T-helper 2 cell treated with Interferon-gamma antibody and Interleukin-4, amounts not matched to agents 5 μg/mL and 100 μg/mL, for 36 hours (primary cell): ENCODE data around the gene SEC14L5.

Experiments used
- DNase-seq: peaks from one replicate; pipeline ENCODE4 v3.0.0; 2021; ENCODE audit warnings: low spot score
- H3K27ac Mint-ChIP-seq: one replicate; pipeline ENCODE4 v1.8.0; 2021; ENCODE audit warnings: mild to moderate bottlenecking, mixed read lengths
- H3K27me3 Mint-ChIP-seq: one replicate; pipeline ENCODE4 v1.8.0; 2021; ENCODE audit warnings: low read depth, mixed read lengths
- H3K36me3 Mint-ChIP-seq: one replicate; pipeline ENCODE4 v1.8.0; 2021; ENCODE audit warnings: low read depth, mixed read lengths
- H3K4me1 Mint-ChIP-seq: one replicate; pipeline ENCODE4 v1.8.0; 2021; ENCODE audit warnings: low read depth, mixed read lengths
- H3K4me3 Mint-ChIP-seq: one replicate; pipeline ENCODE4 v1.8.0; 2022; ENCODE audit warnings: mild to moderate bottlenecking, moderate library complexity, mixed read lengths
- H3K9me3 Mint-ChIP-seq: one replicate; pipeline ENCODE4 v1.8.0; 2021; ENCODE audit warnings: mixed read lengths

The SEC14L5 gene

DNA sequence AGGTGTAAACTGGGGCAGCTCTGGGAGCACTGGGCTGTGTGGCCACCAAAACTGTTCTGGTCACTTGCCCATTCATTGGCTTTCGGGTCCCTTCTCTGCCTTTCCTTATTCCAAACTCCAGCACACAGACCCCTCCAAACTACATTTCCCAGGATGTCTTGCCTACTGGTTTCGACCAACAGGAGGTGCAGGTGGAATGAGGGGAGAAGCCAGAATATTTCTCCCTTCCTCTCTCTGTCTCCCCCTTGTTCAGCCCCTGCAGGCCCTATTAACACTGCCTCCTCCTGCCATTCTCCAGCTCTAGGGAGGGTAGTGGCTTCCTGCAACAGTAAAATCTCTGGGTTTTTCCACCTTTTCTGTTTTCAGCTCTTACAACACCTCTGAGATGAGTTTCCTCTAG is 88.8 kb downstream of the SEC14L5 start:
- H3K4me3 Mint-ChIP-seq, result no peak overlapping the region
- H3K9me3 Mint-ChIP-seq, result no peaks in the 10 kb centered on the region
- no peaks in the 10 kb centered on the region for H3K4me1 Mint-ChIP-seq
- no peaks in the 10 kb centered on the region for H3K36me3 Mint-ChIP-seq
- peaks cover 10% of the 10 kb centered on the region for H3K27me3 Mint-ChIP-seq
- no peak for DNase-seq
- no peak overlapping the region for H3K27ac Mint-ChIP-seq

DNA sequence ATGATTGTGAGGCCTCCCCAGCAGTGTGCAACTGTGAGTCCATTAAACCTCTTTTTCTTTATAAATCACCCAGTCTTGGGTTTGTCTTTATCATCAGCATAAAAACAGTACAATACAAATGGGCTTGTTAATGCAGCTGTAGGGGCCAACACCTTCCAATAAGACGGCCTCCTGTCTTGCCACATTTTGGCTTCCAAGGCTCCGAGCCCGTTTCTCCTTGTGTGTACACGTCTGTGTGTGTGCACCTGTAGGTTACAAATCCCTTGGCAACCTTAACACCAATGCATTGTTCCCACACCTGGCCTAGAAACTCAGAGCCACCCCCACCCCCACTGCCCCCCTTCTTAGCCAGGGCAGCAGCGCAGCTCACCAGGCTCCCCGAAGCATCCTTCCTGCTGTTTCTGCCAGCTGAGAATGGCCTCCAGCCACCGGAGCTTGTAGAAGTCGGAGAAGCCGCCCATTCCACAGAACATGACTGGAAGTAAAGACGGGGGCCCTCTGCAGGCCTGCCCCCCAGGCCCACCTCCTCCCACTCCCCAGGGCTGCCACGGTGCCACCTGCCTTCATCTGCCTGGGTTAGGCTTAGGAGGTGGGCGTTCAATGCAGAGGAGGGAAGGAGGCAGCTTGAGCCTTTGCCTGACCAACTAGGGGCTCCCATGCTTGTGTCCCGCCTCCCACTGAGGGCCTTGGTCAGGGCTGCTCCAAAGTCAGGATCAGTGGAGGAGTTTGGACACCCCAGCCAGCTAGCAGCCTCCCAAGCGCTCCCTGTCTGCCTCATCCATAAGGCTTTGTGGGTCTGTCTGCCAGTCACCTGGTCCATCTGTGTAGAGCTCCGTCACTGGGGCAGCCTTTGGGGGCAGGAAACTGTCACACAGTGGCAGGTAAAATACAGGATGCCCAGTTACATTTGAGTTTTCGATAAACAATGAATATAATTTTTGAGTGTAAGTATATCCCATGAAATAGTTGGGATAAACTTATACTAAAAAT is 97.0 kb downstream of the SEC14L5 start:
- Mint-ChIP-seq H3K27ac (no peak overlapping the region), H3K27me3 (peaks cover 3% of the 10 kb centered on the region), H3K4me1 (no peaks in the 10 kb centered on the region), H3K4me3 (no peak overlapping the region), H3K36me3 (no peaks in the 10 kb centered on the region), H3K9me3 (no peaks in the 10 kb centered on the region)
- DNase-seq, result no peak

DNA sequence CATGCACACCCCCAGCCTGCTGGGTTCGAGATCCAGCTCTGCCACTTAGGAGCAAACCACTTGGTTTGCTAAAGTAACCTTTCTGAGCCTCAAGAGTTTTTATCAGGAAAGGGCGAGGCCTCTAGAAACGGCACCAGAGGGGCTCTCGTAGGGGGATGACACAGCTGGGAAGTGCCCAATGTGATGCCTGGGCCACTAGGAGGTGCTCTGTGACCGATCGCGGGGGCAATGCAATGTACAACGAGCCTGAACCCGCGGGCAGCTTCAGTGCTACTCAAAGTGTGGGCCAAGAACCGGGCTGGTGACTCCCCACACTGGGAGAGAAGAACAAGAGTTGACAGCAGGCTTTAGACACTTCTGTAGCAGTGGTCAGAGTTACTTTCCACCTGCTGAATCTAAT is 98.2 kb downstream of the SEC14L5 start:
- peak; percentile 32 for DNase-seq
- no peaks in the 10 kb centered on the region for H3K36me3 Mint-ChIP-seq
- no peak overlapping the region for H3K4me3 Mint-ChIP-seq
- H3K27me3 Mint-ChIP-seq, result no peaks in the 10 kb centered on the region
- H3K27ac Mint-ChIP-seq, result no peak overlapping the region
- no peaks in the 10 kb centered on the region for H3K9me3 Mint-ChIP-seq
- H3K4me1 Mint-ChIP-seq, result no peaks in the 10 kb centered on the region

DNA sequence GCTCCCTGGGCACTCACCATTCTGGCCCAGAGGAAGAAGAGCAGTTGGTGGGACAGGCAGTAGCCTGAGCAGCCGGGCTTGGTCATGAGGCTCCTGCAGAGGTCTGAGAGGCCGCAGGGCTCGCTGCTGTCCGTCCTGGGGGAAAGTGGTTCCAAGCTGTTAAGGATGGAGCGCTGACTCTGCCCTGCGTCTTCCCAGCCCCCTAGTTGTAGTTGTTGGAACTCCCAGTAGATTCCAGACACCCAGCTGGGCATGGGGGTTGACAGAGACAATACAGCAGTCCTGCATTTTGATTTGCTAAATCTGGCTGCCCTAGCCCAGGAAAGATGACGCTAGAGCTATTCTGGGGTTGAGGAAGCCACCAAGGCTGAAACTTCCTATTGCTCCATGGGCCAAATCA is 100.3 kb downstream of the SEC14L5 start:
- Mint-ChIP-seq H3K4me3 (no peak overlapping the region), H3K27me3 (no peaks in the 10 kb centered on the region), H3K4me1 (no peaks in the 10 kb centered on the region), H3K9me3 (no peaks in the 10 kb centered on the region), H3K27ac (no peak overlapping the region), H3K36me3 (no peaks in the 10 kb centered on the region)
- no peak for DNase-seq

DNA sequence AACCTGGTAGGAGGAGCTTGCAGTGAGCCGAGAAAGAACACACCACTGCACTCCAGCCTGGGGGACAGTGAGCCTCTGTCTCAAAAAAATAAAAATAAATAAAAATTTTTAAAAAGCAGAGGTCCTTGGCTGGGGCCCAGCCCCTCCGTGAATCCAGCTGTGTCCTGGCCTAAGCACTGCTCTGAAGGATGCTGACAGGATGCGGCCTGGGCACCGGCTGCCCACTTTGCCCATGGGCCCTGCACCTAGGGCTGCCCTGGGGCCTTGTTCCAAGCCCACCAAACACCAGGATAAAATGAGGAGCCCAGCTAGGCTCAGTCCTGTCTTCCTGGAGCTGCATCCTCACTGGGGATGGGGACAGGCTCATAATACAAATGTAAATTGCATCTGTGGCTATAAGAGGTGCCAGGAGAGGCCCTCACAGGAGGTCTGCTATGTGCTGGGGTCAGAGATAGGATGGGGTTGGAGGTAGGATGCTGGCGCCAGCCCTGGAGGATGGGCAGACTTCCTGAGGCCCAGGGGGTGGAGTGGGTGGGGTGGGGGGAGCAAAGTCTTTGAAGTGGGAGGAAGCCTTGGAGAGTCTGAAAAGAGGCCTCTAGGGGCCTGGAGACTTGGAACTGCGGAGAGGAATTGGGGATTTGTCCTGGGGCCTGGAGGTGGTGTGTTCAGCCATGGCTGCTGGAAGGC is 101.4 kb downstream of the SEC14L5 start:
- no peak for DNase-seq
- no peaks in the 10 kb centered on the region for H3K4me1 Mint-ChIP-seq
- no peak overlapping the region for H3K4me3 Mint-ChIP-seq
- H3K27ac Mint-ChIP-seq, result no peak overlapping the region
- no peaks in the 10 kb centered on the region for H3K36me3 Mint-ChIP-seq
- H3K9me3 Mint-ChIP-seq, result no peaks in the 10 kb centered on the region
- no peaks in the 10 kb centered on the region for H3K27me3 Mint-ChIP-seq

DNA sequence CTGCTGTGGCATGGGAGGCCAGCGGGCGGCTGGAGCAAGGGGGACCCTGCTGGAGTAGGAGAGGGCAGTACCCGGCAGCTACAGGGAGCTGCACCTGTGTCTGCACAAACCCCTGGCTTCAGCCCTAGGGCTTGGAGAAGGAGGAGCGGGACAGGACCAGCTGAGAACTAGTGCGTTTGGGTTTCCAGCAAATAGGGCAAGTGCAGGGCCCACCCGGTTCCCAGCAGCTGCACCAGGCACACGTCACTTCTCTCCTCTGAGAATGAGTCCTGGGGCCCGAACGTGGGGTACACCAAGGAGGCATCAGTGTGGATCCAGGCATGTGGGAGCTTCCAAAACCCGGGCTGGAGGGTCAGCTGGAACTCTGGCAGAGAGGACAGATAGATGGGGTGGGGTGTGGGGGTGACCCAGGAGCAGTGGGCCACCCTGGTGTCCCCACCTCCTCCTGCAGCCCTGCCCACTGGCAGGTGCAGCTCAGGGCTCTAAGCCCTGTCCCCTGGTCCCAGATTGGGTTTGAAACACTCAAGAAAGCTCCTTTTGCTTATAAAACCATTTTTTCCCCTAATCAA is 102.0 kb downstream of the SEC14L5 start:
- Mint-ChIP-seq H3K9me3 (no peaks in the 10 kb centered on the region), H3K27ac (no peak overlapping the region)

DNA sequence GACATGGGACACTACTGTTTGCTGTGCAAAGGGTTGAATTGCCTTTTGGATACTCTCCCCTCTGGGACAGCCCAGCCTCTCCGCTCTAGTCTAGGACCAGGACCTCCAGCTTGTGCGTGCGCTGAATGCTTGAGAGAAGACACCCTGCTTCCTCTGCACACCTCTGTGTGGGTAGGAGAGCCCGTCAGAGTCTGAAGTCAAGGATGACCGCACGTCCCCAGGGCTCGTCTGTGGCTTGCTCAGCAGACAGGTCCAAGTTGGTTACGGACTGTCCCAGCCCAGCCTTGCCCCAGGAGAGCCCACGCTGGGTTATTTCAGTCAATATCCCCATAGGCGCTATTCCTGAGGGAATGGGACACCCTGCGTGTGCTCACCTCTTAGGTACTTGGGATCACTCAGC is 103.9 kb downstream of the SEC14L5 start:
- DNase-seq, result no peak
- Mint-ChIP-seq H3K4me3 (no peak overlapping the region), H3K36me3 (no peaks in the 10 kb centered on the region), H3K4me1 (no peaks in the 10 kb centered on the region), H3K27ac (no peak overlapping the region), H3K27me3 (no peaks in the 10 kb centered on the region), H3K9me3 (no peaks in the 10 kb centered on the region)

More for the DNA sequence above, 102.0 kb downstream of the SEC14L5 start:
- Mint-ChIP-seq H3K36me3 (no peaks in the 10 kb centered on the region), H3K4me3 (no peak overlapping the region), H3K4me1 (no peaks in the 10 kb centered on the region), H3K27me3 (no peaks in the 10 kb centered on the region)
- no peak for DNase-seq

DNA sequence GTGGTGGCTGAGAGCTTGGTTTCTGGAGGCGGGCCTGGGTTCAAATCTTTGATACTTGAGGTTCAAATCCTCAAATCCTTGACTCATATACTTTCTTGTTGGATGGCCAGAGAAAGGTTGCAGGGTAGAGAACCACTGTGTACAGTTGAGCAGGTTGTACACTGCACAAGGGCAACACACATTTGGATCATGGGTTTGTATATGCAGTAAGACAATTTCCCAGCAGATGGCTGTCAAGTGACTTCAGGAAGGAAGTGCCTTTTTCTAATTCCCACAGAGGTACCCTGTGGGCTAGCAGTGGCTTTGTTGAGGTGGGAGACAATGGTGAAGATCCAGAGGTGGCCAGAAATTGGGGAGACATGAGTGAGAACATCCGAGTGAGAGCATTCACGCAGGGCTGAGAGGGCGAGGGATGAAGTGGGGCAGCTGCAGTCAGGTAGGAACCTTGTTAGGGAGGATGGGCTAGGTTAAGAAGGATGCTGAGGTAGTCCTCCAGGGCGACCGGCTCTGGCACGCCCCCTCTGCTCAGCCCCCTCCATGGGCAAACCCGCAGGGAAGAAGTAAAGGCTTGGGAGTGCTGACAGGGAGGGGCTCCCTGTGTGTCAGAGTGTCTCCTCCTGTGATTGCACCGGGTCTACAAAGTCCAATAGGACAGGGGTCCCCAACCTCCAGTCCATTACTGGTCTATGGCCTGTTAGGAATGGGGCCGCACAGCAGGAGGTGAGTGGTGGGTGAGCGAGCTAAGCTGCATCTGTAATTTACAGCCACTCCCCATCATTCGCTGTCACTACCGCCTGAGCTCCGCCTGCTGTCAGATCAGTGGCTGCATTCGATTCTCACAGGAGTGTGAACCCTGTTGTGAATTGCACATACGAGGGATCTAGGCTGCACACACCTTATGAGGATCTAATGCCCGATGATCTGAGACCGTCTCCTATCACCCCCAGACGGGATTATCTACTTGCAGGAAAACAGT is 104.9 kb downstream of the SEC14L5 start:
- Mint-ChIP-seq H3K27me3 (no peaks in the 10 kb centered on the region), H3K4me3 (no peak overlapping the region), H3K27ac (no peak overlapping the region), H3K9me3 (no peaks in the 10 kb centered on the region), H3K36me3 (no peaks in the 10 kb centered on the region), H3K4me1 (no peaks in the 10 kb centered on the region)
- DNase-seq, result no peak

DNA sequence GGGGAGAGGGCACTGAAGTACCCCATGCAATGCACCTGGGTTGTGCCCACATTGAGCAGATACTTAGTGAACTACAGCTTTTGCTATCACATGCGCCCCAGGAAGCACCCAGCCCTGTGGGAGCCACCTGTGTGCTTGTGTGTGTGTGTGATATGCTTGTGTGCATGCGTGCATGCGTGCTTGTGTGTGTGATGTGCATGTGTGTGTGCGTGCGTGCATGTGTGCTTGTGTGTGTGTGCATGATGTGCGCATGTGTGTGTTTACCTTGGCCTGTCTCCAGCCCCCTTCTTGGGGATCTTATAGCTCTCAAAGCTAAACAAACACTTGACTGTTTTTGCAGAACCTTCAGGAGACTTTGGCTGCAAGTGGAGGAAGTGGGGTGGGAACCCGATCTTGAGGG is 106.8 kb downstream of the SEC14L5 start:
- Mint-ChIP-seq H3K4me3 (no peak overlapping the region), H3K27me3 (no peaks in the 10 kb centered on the region), H3K27ac (no peak overlapping the region), H3K9me3 (no peaks in the 10 kb centered on the region), H3K4me1 (no peaks in the 10 kb centered on the region), H3K36me3 (no peaks in the 10 kb centered on the region)
- DNase-seq, result no peak

DNA sequence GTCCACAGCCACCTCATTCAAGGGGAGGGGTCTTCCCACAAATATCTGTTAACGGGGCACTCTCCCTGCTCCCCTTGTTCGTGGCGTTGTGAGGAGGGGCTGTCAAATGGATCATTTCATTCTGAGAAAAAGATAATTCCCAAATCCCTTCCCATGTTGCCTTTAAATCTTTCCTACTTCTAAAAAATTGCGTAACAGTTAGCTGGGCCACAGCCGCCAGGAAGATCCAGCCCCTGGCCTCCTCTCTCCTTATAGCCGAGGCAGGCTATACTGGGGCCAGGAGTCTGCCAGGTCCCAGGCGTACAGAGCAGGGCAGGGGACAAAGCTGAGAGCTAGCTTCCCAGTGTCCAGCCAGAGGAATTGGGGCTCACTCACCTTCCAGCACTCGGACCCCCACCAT is 107.2 kb downstream of the SEC14L5 start:
- H3K27ac Mint-ChIP-seq, result no peak overlapping the region
- no peaks in the 10 kb centered on the region for H3K9me3 Mint-ChIP-seq
- H3K36me3 Mint-ChIP-seq, result no peaks in the 10 kb centered on the region
- H3K4me3 Mint-ChIP-seq, result no peak overlapping the region
- DNase-seq, result no peak
- no peaks in the 10 kb centered on the region for H3K4me1 Mint-ChIP-seq
- H3K27me3 Mint-ChIP-seq, result no peaks in the 10 kb centered on the region

DNA sequence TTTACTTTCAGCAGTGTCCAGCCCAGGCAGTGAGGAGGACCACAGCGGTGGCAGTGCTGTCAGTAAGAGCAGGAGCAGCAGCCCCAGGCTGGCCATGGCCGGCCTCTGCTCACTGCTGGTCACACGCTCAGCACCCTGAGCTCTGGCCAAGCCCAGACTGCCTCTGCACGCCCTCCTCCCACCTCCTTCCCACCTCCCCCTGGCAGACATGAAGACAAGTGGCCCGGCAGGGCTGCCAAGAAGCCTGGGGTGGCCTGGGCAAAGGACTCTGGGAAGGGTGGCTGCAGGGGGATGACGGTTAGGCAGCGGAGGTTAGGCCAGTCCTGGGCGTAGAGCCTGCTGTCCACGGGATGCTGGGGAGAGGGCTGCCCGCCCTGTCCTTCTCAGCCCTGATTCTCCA is 107.7 kb downstream of the SEC14L5 start, which contains the start of gene C16orf89:
Gene C16orf89, minus strand, starts transcription at position 144 of the 400 bp plus-strand sequence. Its CDS starts 48 bp downstream, at position 96.
- H3K4me1 Mint-ChIP-seq, result no peaks in the 10 kb centered on the region
- no peaks in the 10 kb centered on the region for H3K36me3 Mint-ChIP-seq
- no peak for DNase-seq
- H3K27ac Mint-ChIP-seq, result no peak within 1 kb of the TSS
- no peaks in the 10 kb centered on the region for H3K9me3 Mint-ChIP-seq
- H3K27me3 Mint-ChIP-seq, result no peaks in the 10 kb centered on the region
- H3K4me3 Mint-ChIP-seq, result no peak within 1 kb of the TSS

DNA sequence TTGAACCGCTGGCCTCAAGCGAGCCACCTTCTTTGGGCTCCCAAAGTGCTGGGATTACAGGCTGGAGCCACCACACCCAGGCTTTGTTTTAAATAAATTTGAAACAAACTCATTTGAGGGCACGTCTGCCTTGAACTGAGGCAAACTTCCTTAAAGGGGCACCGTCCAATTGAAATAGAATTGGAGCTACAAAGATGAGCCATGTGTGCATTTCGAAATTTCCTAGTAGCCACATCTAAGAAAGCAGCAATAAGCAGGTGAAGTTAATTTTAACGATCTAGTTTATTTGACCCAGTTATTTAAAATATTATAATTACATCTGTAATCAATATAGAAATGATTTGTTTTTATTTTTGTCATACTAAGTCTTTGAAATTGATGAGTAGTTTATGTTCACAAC is 108.4 kb downstream of the SEC14L5 start:
- Mint-ChIP-seq H3K4me3 (no peak overlapping the region), H3K9me3 (no peaks in the 10 kb centered on the region), H3K27ac (no peak overlapping the region), H3K4me1 (peaks cover 4% of the 10 kb centered on the region), H3K27me3 (no peaks in the 10 kb centered on the region), H3K36me3 (no peaks in the 10 kb centered on the region)
- DNase-seq, result no peak
